NCI-H1048 (cell line): ENCODE results near the gene SLC6A11.

Source experiments
- DNase-seq: peaks from one replicate; lab custom pipeline; 2025; lab: John Stamatoyannopoulos, UW

SLC6A11 gene

DNA sequence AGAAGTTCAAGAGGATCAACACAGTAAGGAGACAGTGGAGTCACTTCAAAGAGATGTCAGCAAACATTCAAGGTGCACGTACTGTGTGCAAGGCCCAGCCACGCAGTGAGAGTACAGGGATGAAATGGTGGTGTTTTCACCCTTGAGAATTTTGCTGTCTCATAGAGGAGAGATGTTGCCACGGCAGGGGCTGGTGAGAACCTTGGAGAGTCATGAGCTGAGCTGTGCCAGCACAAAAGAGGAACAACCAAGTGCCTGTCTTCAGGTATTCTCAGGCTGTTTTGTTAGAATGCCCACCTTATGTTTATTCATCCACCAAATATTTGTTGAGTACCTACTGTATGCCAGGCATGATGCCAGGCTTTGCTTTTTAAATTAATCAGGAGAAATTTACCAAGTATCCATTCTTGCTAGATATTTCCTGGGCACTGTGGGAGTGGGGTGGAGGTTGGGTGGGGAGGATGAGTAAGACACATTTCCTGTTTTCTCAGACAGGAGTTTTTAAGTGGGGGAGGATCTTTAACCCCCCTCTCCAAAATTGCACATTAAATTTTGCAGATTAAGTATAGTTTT, 72.6 kb downstream of the SLC6A11 start:
- no peak for DNase-seq

- DNase-seq, result no peak
These were observed 73.4 kb downstream of the SLC6A11 start for GRCh38 chr3:10889206-10889960.

DNA sequence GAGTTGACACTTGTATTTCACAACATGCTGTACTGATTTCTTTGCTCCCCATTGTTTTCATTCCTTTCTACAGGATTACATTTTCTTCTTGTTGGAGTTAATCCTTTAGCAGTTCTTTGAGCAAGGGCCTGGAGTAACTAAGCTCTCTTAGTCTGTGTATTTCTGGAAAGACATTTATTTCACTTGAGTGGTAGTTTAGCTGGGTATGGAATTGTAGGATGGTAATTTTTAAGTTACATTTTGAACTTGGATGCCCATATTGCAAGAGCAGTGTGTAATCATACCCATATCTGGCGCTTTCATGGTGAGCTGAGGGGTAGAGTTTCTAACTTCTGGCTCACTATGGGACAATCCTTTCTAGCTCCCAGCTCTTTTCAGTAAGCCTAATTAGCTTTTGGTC, 74.6 kb downstream of the SLC6A11 start:
- no peak for DNase-seq

GRCh38 chr3:10892622-10893021, 76.6 kb downstream of the SLC6A11 start:
- no peak for DNase-seq

DNA sequence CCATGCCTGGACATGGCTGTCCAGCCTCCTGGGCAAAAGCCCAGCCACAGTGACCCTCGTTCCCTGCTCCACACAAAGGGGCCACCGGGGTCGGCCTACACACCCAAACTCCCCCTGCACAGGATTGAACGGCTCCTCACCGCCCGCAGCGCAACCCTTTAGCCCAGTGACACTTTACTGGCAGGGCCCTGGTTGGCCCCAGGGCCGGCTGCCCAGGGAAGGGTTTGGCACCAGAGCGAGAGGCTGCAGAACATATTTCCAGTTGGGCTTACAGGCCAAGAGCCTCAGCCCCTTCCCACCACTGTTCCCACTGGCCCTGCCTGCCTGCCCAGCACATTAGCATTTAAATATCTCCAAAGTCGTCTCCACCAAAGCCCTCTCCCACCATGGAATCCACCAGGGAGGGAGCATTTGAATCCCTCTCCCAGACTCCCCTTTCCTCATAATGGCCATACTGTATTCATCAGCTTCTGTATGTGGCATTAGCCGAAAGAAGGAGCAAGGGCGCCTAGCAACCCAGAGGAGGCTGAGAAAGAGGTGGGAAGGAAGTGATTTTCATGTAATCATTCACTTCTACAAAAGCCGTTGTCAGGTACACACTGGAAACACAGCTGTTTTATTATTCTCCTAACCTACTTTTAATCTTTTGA, 85.4 kb downstream of the SLC6A11 start:
- DNase-seq, result no peak

DNA sequence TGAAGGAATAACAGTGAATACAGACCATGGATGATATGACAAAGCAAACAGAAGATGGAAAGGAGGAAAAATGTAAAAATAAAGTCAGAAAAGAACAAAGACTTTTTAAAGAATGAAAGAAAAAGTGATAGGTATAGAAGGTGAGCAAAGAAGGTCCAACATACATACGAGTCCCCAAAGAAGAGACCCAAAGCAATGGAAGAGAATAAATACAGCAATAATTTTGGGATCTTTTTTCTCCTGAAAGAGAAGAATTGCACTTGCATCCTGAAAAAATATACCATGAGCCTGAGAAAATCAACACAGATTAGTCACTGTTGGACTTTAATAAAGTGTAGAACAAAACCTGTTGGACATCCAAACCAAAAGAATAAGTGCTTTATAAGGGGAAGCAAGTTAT, 91.2 kb downstream of the SLC6A11 start:
- DNase-seq, result no peak

- DNase-seq, result no peak
These were observed 94.3 kb downstream of the SLC6A11 start for GRCh38 chr3:10910367-10910766.

DNA sequence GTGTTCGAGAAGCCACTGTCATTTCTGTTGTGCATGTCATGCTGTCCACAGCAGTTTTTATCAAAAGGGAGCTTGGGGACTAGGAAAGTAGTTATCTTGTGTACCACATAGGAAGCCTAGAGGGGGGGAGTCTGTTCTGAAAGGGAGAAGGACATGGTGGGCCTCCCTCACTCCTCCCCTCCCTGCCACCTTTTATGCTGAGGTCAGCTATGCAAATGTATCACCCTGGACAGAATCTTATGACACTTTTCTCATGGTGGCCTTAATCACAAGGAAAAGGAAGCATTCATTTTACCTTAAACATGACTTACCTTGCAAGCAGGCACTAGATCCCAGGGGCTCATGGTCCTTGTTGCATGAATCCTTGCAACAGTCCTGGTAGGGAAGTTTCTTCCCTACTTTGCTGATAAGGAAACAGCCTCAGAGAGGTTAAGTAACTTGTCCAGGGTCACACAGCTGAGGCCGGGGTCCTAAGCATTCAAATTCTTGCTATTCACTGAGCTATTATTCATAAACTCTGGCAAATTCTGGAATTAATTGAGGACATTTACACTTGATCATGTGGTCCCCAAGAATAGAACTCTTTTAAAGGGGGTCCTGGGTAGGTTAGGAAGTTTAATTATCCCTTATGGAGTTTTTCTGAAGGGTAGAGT, 95.4 kb downstream of the SLC6A11 start:
- DNase-seq, result no peak

DNA sequence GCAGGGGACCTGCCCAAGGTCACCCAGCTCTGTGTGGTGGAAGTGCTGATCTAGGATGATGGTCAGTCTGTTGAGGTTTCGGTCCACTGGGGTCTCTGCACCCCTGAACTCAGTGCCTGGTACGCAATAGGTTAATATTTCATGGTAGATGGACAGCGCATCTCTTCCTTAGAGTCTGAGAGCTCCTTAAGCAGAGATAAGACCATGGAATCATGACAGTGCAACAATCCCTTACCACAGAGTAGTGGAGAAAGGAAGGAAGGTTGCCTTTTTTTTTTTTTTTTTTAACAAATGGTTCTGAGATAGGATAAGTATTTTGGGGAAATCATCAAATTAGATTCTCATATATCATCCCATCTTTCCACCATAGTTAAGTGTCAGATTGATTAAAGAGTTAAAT, 96.8 kb downstream of the SLC6A11 start:
- DNase-seq, result no peak

DNA sequence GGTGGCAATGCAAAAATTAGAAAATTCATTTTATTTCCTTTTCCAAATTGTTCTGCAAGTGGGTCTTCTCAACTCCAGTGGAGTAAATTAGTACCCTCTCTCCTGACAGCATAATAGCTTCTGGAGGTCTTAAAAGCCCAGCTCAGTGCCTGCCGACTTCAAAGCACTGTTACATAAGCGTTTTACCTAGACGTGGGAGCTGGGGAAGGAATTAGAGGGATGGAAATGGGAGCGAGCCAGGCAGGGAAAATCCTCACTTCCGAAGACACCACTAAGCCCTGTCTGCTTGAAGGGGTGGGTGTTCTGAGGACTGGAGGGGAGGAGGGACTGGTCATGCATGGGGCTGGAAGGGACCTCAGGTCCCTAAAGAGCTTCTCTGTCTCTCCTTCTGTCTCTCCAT, 99.3 kb downstream of the SLC6A11 start:
- DNase-seq, result no peak

GRCh38 chr3:10917176-10917575, 101.1 kb downstream of the SLC6A11 start:
- DNase-seq, result no peak

- DNase-seq, result no peak
These were observed 102.0 kb downstream of the SLC6A11 start for GRCh38 chr3:10918011-10918410.

DNA sequence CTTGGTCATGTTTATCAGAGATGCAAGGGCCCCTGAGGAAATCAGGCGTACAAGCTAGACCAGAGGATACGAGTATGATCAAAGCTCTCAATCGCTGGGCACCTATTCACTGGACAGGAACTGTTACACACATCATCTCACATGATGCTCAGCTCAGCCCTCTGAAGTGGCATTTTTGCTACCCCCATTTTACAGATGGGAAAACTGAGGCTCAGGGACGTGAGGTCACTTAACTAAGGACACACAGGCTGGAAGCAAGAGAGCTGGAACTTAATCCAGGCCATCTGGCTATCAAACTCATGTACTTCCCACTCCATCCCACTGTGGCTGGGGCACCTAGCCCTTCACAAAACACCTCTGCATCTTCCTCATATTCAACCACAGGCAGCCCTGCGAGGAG, 103.6 kb downstream of the SLC6A11 start:
- DNase-seq, result no peak

DNA sequence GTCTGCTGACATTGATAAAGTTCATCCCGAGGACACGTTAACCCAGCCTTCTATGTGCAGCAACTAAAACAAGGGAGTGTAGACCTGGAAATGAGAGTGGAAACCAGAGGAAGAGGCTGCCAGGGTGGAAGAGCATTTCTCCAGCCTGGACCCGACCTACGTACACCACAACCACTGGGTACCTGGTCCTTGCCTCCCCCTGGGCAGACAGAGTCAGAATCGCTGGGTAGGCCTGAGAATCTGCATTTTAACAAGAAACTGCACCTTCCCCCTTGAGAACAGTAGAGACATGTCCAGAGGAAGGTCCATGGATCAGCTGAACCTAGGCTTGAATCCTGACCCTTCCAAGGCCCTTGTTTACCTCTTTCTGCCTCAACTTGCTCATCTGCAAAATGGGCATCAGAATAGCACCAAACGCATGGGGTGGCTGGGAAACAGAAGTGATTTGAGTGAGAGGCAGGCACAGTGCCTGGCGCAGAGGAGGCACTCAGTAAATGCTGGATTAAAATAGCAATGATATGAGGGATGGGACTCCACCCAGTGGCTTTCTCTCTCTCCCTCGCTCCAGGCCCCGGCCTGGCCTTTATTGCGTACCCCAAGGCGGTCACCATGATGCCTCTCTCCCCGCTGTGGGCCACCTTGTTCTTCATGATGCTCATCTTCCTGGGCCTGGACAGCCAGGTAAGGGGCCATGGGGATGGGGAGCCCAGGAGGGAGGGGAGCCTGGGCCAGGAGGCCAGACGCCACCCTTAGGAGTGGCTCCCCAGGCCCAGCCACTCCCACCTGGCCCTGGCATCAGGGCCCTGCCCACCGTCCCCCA, 109.6 kb downstream of the SLC6A11 start:
- no peak for DNase-seq

- no peak for DNase-seq
These were observed 110.3 kb downstream of the SLC6A11 start for GRCh38 chr3:10926256-10926810.

- no peak for DNase-seq
These were observed 110.9 kb downstream of the SLC6A11 start for GRCh38 chr3:10926811-10927521.

DNA sequence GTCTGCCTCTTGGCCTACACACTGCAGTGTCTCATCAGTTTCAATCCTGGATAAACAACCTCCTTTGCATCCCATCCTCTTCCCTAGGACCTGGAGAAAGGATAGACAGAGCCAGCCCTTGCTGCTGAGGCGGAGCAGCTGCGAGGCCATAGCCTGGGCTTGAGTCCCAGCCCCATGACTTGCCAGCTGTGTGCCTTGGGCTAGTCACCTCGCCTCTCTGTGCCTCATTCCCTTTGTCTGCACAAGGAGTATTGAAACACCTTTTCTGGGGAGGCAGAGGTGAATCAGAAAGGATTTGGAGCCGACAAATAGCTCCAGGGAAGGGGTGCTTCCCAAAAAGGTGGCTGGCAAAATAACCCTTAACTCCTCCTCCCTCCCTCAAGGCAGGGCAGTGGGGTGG, 111.5 kb downstream of the SLC6A11 start:
- no peak for DNase-seq

DNA sequence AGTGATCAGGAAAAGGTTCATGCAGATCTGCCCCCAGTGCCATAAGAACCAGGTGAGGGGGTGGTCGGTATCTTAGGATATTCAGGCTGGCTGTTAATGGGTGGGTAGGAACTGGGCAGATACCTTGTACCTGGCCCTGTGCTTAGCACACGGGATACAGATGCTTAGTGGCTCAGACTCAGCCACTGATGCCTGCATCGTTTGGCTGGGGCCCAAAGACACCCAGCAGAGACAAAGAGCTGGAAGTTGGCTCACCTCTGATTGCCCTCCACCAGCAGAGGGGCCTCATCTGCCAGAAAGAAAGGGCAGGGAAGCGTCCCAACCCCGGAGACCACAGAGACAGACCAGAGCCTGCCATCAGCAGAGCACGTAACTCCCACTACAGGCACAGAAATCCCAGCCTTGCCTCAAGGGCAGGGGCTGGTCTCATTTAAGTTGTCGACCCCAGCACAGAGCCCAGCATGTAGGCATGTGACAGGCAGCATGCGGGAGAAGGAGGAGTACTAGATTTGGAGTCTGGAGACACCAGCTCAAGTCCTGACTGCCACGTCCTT, 112.5 kb downstream of the SLC6A11 start:
- DNase-seq, result no peak

DNA sequence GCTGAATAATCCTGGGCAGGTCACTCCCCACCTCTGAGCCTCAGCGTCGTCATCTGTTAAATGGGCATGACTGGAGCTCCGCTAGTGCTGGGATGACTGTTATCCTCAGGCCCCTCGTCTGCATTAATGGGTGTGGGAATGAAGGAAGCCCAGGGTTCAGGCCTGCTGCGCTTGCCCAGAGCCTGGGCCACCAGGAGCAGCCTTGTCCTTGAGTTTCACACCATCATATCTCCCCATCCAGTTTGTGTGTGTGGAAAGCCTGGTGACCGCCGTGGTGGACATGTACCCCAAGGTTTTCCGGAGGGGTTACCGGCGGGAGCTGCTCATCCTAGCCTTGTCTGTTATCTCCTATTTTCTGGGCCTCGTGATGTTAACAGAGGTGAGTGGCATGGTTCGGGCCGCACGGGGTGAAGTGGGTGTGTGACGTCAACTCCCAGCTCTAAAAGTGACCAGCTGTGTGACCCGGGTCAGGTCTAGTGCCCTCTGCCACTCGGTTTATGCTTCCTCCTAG, 113.0 kb downstream of the SLC6A11 start:
- DNase-seq, result no peak

- DNase-seq, result no peak
These were observed 114.1 kb downstream of the SLC6A11 start for GRCh38 chr3:10929978-10930665.
